Osteocyte (in vitro differentiated cells): ENCODE data around the gene B3GNT2. TPM values are rescaled to one million over a fixed set of nuclear protein-coding genes. Genes with fewer than 3 reads are reported as not detected.

ENCODE experiments used
- DNase-seq: peaks from one replicate; pipeline ENCODE4 v3.0.0; 2021; ENCODE audit warnings: mixed read lengths; ENCODE audit not compliant: unreplicated experiment; ENCODE audit errors: extremely low spot score
- H3K27ac Mint-ChIP-seq: one replicate; pipeline ENCODE4 v1.8.0; 2021; ENCODE audit warnings: mild to moderate bottlenecking, mixed read lengths; ENCODE audit not compliant: unreplicated experiment
- H3K27me3 Mint-ChIP-seq: one replicate; pipeline ENCODE4 v1.8.0; 2021; ENCODE audit warnings: mixed read lengths; ENCODE audit not compliant: unreplicated experiment
- H3K36me3 Mint-ChIP-seq: one replicate; pipeline ENCODE4 v1.8.0; 2021; ENCODE audit warnings: mixed read lengths; ENCODE audit not compliant: unreplicated experiment
- H3K4me1 Mint-ChIP-seq: one replicate; pipeline ENCODE4 v1.8.0; 2021; ENCODE audit warnings: mixed read lengths; ENCODE audit not compliant: unreplicated experiment
- H3K4me3 Mint-ChIP-seq: one replicate; pipeline ENCODE4 v1.8.0; 2021; ENCODE audit warnings: mild to moderate bottlenecking, moderate library complexity, mixed read lengths; ENCODE audit not compliant: unreplicated experiment
- H3K9me3 Mint-ChIP-seq: one replicate; pipeline ENCODE4 v1.8.0; 2021; ENCODE audit warnings: mixed read lengths; ENCODE audit not compliant: unreplicated experiment
- total RNA-seq: library from RNA; stranded (reverse); gene quantifications from 2 replicates; pipeline ENCODE4 v1.2.1, GENCODE V29; 2021
- TF ChIP-seq, protein P1 (sequence below): fragments of 200-600 bp; sonication (generic); IDR thresholded peaks from 2 replicates; pipeline ENCODE4 v1.5.0; 2021; ENCODE audit warnings: antibody characterized with exemption, mild to moderate bottlenecking, moderate library complexity

B3GNT2 gene
- total RNA-seq, 1 donor from 2014 or later: 7.9 TPM

DNA sequence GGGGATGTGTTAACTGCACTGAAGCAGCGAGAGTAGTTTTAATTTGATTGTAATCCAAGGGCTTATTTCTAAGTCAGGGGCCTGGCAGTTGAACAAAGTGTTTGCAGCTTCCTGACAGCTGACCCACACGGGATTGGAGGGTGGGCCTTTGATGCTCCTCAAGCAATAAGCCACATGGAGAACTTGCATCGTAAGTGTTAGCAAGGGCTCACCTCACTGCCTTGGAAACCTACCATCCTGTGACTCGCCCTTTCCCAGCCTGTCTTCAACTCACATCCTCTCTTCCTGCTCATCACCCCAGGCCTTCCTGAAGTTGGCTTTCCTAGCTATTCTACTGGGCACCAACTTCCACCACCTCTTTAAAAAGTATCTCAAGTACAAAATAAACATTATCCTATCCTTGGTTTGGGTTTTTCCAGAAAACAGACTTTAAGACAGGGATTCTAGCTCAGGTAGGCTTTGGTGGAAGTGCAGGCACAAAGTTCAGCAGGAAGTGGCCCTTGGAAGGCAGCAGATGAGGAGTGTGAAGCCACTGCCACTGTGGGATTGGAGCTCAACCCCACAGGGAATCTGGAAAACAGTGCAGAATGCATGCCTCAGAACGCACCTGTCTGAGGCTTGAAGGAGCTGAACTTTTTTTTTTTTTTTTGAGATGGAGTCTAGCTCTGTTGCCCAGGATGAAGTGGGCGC, 31.6 kb downstream of the B3GNT2 start:
- no peak overlapping the region for H3K27ac Mint-ChIP-seq
- no peaks in the 10 kb centered on the region for H3K9me3 Mint-ChIP-seq
- H3K4me3 Mint-ChIP-seq: no peak overlapping the region
- H3K27me3 Mint-ChIP-seq: no peaks in the 10 kb centered on the region
- H3K4me1 Mint-ChIP-seq: peaks cover 8% of the 10 kb centered on the region
- peaks cover 11% of the 10 kb centered on the region for H3K36me3 Mint-ChIP-seq
- TF ChIP-seq, protein P1, sequence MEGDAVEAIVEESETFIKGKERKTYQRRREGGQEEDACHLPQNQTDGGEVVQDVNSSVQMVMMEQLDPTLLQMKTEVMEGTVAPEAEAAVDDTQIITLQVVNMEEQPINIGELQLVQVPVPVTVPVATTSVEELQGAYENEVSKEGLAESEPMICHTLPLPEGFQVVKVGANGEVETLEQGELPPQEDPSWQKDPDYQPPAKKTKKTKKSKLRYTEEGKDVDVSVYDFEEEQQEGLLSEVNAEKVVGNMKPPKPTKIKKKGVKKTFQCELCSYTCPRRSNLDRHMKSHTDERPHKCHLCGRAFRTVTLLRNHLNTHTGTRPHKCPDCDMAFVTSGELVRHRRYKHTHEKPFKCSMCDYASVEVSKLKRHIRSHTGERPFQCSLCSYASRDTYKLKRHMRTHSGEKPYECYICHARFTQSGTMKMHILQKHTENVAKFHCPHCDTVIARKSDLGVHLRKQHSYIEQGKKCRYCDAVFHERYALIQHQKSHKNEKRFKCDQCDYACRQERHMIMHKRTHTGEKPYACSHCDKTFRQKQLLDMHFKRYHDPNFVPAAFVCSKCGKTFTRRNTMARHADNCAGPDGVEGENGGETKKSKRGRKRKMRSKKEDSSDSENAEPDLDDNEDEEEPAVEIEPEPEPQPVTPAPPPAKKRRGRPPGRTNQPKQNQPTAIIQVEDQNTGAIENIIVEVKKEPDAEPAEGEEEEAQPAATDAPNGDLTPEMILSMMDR: no peak
- DNase-seq: no peak

DNA sequence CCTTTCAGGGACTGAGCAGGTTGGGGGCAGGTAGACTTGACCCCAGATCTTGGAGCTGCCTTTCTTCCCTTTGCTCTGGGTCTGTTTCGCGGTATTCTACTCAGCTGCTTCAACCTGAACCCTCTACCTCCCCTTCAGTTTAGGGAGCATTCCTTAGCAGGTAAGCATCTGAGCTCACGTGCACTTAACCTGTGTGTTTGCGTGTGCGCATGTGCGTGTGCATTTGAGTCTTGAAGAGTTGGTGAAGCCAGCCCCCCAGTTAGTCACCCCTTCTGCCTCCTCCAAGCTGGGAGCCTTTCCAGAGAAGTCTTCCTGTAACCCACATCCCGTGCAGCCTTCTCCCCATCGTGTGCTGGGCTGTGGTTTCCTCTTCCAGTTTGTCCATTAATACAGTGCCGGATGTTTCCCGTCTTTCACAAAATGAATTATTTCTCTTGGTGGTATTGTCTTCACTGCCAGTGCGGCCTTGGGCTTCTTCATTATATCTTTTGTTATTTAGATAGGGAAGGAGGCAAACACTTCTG, 33.2 kb downstream of the B3GNT2 start:
- Mint-ChIP-seq H3K27me3 (no peaks in the 10 kb centered on the region), H3K4me1 (peaks cover 8% of the 10 kb centered on the region), H3K4me3 (no peak overlapping the region), H3K9me3 (no peaks in the 10 kb centered on the region), H3K27ac (no peak overlapping the region), H3K36me3 (peaks cover 5% of the 10 kb centered on the region)
- DNase-seq: no peak
- TF ChIP-seq, protein P1: no peak

DNA sequence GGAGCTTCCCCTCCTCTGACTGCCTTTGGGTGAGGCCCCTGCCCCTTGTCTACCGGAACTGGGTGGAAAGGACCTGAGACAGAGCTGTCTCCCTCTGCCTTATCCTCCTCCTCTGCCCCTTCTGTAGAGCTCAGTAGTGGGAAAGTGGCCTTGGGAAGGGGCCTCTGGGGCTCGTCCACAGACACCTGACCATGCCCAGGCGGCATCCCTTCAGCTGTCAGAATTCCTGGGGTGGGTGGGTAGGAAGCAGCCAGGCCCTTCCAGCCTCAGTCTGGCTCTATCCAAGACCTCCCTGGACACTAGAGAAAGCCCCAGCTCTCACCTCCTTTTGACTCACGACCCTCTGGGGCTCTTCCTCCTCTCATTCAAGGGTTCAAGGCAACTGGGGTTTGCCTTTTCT, 35.6 kb downstream of the B3GNT2 start:
- DNase-seq: no peak
- H3K27ac Mint-ChIP-seq: no peak overlapping the region
- TF ChIP-seq, protein P1: no peak

DNA sequence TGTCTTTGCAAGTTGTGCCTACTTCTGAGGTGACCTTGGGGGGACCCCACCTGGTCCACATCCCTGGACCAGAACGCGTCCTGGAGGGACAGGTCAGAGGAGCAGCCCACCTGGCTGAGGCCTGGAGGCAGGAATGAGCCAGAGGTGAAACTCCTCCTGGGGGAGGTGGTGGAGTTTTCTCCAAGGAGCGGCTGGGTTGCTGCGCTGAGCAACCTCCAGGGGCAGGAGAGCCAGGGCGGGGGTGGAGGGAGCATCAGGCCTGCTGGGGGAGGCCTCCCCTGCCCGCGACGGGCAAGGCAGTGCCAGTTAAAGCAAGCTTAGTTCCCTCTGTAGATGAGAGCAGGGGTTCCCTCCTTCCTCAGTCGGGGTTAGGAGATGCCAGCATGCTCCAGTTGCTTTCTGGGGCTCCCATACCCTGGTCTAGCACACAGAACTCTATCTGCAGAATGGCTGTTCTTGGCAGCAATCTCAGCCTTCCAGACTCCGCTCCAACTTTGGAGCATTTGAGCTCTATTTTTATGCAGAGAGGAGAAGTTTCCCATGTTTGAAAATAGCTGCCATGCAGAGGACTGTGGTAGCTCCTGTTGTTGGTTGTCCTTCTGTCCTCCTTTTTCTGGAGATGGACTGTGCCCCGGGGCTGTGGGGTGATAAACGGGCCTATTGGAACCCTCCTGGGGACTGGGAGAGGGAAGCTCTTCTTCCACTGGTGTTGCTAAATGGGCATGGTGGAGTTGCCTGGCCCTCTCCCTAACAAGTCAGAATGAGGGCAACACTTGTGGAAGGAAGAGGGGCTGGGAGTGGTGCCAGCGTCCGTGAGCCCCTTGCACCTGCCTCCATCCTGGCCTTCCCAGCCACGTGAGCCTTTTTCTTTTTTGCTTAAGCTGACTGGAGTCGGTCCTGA, 39.1 kb downstream of the B3GNT2 start:
- peak; percentile 80 for DNase-seq
- no peak overlapping the region for H3K27ac Mint-ChIP-seq
- H3K27me3 Mint-ChIP-seq: no peaks in the 10 kb centered on the region
- H3K4me3 Mint-ChIP-seq: no peak overlapping the region
- H3K36me3 Mint-ChIP-seq: no peaks in the 10 kb centered on the region
- H3K4me1 Mint-ChIP-seq: peaks cover 8% of the 10 kb centered on the region
- TF ChIP-seq, protein P1: no peak
- H3K9me3 Mint-ChIP-seq: no peaks in the 10 kb centered on the region

More for the DNA sequence above, 35.6 kb downstream of the B3GNT2 start:
- Mint-ChIP-seq H3K9me3 (no peaks in the 10 kb centered on the region), H3K36me3 (no peaks in the 10 kb centered on the region), H3K4me1 (peaks cover 8% of the 10 kb centered on the region), H3K4me3 (no peak overlapping the region), H3K27me3 (no peaks in the 10 kb centered on the region)

DNA sequence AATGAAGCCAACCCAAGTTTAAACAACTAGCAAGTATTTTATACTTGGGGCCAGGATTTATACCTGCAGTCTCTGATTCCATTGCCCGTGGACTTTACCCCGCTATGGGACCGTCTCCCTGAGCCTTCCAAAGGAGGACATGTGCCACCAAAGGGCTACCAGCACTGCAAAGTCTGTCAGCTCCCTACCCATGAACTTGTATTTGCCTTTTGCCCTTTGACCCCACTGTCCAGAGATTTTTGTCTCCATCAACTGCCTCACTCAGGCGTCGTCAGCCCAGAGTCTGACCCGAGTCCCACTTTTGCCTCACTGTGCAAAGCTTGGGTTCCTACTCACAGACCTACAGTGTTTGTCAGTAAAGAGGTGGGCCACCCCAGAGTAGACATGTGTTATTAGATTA, 40.6 kb downstream of the B3GNT2 start:
- H3K27ac Mint-ChIP-seq: no peak overlapping the region
- H3K4me3 Mint-ChIP-seq: no peak overlapping the region
- TF ChIP-seq, protein P1: no peak
- no peaks in the 10 kb centered on the region for H3K27me3 Mint-ChIP-seq
- DNase-seq: peak; percentile 54
- no peaks in the 10 kb centered on the region for H3K36me3 Mint-ChIP-seq
- H3K9me3 Mint-ChIP-seq: no peaks in the 10 kb centered on the region
- peaks cover 8% of the 10 kb centered on the region for H3K4me1 Mint-ChIP-seq
